GM19099 (cell line): ENCODE data around the gene UBE2G2.

Source experiments
- POLR2A ChIP-seq: IDR thresholded peaks from 3 replicates; pipeline ENCODE4 v1.6.1; 2011; ENCODE audit warnings: low read depth; ENCODE audit not compliant: insufficient read length; ENCODE audit errors: extremely low read depth

The UBE2G2 gene

GRCh38 chr21:44789880-44790279, 11.7 kb downstream of the UBE2G2 start:
- no peak for TF ChIP-seq POLR2A

DNA sequence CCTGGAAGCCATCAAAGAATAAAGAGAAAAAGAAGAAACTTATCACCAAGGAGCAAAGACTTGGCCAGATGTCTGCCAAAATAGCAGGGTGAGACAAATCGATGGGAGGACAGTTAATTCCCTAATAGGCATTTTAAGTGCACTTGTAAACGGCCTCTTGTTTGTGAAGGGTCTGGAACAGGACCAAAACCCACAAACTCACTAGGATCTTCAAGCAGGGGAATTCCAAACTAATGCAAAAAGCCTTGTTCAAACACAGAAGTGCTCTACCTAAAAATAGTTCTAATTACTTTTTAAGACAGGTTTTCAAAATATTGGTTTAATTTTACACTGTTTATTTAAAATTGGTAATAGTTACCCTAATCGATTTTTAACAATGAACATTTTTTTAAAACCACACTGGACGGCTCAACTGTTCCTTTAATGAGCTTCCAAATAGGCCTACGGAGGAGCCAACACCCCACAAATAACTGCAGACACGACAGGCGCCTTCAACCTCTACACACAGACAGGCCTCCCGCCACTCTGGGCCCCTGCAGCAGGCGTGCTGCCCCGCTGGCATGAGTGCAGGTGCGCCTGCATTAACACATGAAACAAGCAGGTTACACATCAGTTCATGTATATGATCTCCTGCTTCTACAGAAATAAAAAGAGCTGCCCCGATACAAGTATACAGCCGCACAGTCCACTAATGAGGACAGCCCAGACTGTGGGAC, 15.8 kb downstream of the UBE2G2 start:
- TF ChIP-seq POLR2A: no peak

DNA sequence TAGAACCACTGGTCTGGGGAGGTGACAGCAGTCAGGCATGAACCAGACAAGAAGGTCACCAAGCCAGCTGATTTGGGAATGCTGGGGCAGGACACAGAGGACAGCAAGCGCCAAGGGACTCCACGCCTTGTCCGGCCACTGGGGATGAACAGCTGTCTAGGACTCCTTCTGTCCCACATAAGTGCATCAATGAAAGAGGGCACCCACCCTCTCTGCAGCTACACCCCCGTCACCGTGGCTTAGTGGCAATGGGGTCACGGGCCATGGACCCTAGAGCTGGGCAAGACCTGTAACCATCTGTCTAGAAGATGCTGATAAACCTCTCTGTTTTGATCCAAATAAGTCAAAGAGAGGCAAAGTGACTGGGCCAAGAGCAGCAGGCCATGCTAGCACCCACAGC, 16.8 kb downstream of the UBE2G2 start:
- no peak for TF ChIP-seq POLR2A

DNA sequence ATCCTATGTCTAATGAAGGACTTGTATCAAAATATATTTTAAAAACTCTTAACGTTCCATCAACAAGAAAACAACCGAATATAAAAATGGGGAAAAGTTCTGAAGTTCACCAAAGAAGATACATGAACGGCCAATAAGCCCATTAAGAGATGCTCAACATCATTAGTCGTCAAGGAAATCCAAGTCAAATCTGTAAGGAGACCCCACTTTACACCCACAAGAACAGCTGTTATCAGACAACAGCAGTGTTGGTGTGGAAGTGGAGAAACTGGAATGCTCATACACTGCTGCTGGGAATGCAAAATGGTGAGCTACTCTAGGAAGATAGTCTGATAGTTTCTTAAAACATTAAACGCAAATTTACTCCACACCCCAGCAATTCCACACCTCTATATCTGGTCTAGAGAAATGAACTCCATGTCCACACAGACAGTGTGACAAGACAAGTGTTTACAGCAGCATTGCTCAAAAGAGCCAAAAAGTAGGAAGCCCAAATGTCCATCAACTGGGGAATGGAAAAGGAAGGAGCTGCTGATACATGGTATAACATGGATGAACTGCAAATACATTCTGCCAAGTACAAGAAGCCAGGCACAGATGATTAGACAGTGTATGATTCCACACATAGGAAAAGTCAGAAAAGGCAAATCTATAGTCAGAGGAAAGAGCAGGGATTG, 18.5 kb downstream of the UBE2G2 start:
- no peak for TF ChIP-seq POLR2A

DNA sequence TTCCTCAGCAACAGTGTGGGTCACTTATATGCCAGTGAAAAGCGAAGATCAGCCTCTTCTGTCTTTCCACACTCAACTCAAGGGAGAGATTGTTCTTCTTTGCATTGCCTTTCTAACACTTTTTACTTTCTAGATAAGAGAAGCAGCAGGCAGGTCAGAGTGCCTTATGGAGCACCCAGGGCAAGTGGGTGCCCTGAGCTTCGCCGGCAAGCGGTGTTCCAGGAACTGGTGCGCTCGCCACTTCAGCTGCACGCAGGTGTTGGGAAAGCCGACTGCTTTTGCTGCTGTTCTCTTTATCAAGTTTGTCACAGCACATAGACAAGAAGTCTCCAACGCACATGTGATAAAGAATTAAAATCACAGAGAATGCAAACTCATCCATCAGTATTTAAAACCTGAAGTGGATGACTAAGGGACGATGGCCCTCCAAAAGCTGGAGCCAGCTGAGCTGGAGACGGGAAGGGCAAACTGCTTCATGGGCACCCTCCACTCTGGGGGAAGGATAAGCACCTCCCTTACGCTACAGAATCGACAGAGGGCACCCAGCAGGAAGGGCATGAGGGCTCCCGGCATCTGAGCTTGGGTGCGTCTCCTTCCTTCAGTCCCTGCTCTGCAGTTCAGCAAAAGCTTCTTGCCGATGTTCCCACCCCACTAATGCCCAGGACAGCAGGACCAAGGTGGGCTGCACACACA, 20.7 kb downstream of the UBE2G2 start:
- TF ChIP-seq POLR2A: no peak

DNA sequence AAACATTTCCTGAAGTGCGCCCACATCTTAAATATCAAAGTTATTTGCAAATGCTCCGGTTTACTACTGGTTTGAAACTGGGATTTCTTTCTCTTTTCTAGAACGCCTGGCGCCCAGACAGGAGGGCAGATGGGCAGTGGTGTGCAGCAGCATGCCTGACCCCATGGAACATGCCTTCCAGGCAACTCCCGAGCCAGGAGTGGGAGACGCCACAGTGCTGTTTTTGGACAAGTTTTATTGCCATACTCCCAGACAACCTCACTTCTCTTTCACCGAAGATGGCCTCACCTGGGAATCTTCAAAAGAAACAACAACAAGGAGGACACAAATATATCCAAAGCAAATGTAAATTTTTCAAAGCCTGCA, 21.5 kb downstream of the UBE2G2 start:
- TF ChIP-seq POLR2A: no peak

DNA sequence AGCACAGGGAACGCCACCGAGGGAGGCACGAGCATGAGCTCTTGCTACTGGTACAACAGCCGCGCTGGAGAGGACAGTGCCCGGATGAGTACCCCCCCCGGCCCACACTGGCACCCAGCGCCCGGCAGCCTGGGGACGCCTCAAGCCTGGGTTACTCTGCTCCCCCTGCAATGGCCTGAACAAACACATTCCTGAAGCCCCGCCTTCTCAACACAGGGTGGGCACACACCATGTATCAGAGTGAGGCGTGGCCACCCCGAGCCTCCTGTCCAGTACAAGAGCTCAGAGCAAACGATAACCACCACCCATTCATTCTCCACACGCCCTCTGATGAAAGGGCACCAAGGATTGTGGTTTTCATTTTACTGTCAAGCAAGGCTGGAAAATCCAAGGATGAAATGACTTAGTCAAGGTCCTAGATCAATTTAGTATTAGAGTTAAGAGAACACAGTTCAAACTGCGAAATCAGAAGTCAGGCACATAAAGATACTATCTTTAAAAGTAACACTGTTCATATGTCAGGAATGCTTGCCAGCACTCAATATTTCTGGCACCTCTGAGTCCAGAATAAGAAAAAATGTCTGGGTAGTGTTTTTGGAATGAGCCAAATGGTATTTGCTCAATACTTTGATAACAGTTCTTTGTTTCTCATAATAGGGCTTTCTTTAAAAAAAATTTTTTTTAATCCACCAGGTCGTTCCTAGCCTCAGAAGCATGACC, 22.0 kb downstream of the UBE2G2 start:
- TF ChIP-seq POLR2A: no peak

- TF ChIP-seq POLR2A: no peak
These were observed 22.6 kb downstream of the UBE2G2 start for GRCh38 chr21:44778983-44779382.

DNA sequence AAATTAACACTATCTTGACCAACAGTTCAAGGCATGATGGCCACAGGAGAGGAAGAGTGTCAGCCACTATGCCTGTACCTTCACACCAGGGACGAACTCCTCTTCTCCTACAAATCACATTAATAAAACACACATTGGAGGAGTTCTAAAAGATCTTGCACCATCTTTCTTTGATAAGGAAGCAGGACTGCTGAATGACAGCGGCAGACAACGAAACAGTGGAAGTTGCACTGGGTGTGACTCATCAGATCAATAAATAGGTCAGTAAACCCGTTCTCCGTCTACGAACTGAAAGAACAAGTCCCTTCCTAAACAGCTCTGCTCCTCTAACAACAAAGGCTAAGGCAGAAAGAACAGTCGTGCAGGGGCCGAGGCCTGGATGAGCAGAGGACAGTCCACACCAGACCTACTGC, 23.1 kb downstream of the UBE2G2 start:
- TF ChIP-seq POLR2A: no peak

DNA sequence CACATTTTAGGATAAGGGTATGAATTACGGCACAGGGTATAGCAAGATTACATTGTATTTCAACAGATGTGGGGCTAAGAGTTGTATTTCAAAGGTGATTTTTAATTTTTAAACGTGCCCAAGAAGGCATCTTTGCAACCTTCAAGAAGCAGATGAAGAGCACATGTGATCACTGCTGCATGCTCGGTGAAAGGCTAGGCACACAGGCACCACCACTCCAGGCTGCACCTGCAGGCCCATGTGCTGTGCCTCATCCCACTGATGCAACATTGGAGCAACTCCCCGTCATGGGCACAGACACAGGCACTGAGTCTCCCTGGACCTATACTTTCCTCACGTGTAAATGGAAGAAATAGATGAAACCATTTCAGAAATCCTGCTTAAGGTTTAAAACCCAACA, 23.5 kb downstream of the UBE2G2 start:
- TF ChIP-seq POLR2A: no peak

DNA sequence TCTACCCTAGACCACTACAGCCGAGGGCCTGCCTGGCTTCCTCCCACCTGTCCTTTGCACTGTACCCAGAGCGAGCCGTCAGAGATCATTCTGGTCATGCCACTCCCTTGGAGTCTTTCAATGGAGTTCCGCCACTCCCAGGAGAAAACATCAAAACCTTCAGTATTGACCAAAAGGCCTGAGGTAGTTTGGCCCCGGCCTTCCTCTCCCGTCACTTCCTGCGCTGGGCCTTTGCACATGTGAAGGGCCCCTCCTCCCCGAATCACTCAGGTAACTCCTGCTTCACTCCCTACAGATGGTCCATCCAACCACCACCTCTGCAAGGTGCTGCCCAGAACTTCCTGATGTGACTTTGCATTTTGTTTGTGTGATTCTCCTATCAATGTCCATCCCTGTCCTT, 26.6 kb downstream of the UBE2G2 start:
- no peak for TF ChIP-seq POLR2A

- no peak for TF ChIP-seq POLR2A
These were observed 28.2 kb downstream of the UBE2G2 start for GRCh38 chr21:44773291-44773932.

GRCh38 chr21:44771896-44772525, 29.6 kb downstream of the UBE2G2 start:
- no peak for TF ChIP-seq POLR2A

DNA sequence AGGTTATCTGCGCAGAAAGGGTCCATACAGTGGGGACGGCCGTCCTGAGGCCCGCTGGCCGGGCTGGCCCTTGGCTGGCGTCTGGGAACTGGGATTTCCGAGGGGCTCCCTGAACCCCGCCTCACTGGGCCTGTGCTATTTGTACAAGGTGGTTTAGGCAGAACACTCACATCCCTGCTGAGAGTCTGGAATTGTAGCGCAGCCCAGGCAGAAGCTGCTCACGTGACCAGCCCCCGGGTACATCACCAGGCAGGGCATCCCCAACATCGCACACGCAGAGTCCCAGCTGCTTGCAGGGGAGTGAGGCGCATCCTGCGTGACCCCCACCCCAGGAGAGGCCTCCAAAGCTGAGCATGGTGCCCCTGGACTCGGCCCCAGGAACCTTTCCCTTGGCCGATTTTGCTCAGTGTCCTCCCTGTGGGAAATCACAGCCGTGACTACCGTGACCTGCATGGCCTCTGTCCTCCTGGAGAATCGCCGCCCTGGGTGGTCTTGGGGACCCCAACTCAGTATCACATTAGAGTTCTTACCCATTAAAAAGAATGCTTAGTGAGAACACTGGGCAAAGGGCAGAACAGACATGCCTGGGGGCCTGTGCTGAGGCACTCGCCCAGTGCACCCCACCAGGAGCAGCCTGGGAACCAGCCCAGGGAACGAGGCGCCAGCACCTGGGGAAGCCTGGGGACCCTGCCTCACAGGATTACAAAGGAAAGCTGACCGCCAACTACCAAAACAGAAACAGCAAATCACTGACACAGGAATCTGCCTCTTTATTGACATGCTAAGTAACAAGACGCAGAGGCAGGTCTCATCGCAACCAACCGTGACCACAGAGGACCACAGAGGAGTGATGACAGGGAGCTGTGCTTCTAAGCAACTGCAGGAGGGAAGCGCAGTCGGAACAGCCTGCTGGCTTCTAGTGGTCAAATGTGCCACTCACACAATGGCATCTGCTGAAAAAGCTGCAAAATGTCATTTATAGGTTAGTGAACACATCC, 33.5 kb downstream of the UBE2G2 start:
- TF ChIP-seq POLR2A: no peak

- no peak for TF ChIP-seq POLR2A
These were observed 34.7 kb downstream of the UBE2G2 start for GRCh38 chr21:44766818-44767354.
